Right lobe of liver (tissue), 6 donors: ENCODE data around the gene POLR2C. TPM values are rescaled to one million over a fixed set of nuclear protein-coding genes. Genes with fewer than 3 reads are reported as not detected.
A peak's percentile ranks its signal among the peaks of the same experiment; 100 is the strongest.

ENCODE experiments used
- ATAC-seq, 4 donors: fragments of 200-7000 bp; cut with Tn5 transposase; one replicate each; pipeline ENCODE4 v1.9.1; 2020; ENCODE audit warnings: mild to moderate bottlenecking in 4 of 4, moderate library complexity in 4 of 4
- DNase-seq, 3 donors: peaks; one replicate each; pipeline ENCODE4 v3.0.0-alpha.2; 2020
- H3K27ac ChIP-seq, 3 donors: fragments of 200-600 bp; one replicate each; pipeline ENCODE4 v1.8.0; 2022
- H3K27me3 ChIP-seq, 2 donors: fragments of 200-600 bp; one replicate each; pipeline ENCODE4 v1.8.0; 2022
- H3K36me3 ChIP-seq, 4 donors: fragments of 200-600 bp; sonication (generic) in 1 of 4; one replicate each; pipeline versions ENCODE4 v1.5.1 to v1.8.0; 2017 to 2022; ENCODE audit warnings: control low read depth in 1 of 4
- H3K4me1 ChIP-seq, 4 donors: fragments of 200-600 bp; sonication (generic) in 1 of 4; one replicate each; pipeline versions ENCODE4 v1.5.1 to v1.8.0; 2017 to 2022; ENCODE audit warnings: control low read depth in 1 of 4
- H3K4me3 ChIP-seq, 3 donors: fragments of 200-600 bp; one replicate each; pipeline ENCODE4 v1.8.0; 2022
- H3K9me3 ChIP-seq, 4 donors: fragments of 200-600 bp; sonication (generic) in 1 of 4; one replicate each; pipeline versions ENCODE4 v1.5.1 to v1.8.0; 2017 to 2022; ENCODE audit warnings: control low read depth in 1 of 4
- CTCF ChIP-seq, 4 donors: fragments of 200-600 bp in 3 of 4; fragments of 450-650 bp in 1 of 4; IDR thresholded peaks; one replicate each; pipeline versions ENCODE4 v1.5.1 to v1.8.0; 2016 to 2022; ENCODE audit warnings: antibody characterized with exemption in 4 of 4, mild to moderate bottlenecking in 2 of 4
- POLR2A ChIP-seq: fragments of 450-650 bp; IDR thresholded peaks from one replicate; pipeline ENCODE4 v1.6.1; 2017; ENCODE audit warnings: antibody characterized with exemption, mild to moderate bottlenecking
- WGBS: methylation state at CpG from one replicate; pipeline ENCODE4 v1.1.6; 2018; ENCODE audit warnings: low coverage, low lambda C conversion rate; ENCODE audit not compliant: insufficient coverage; ENCODE audit errors: missing lambda C conversion rate; 5-methylcytosine and 5-hydroxymethylcytosine counted together
- intact Hi-C, 2 donors: fragments of 100-400 bp; cut with DNase I; formaldehyde crosslinking; loops; one replicate each; pipeline versions ENCODE4 v1.11.2 to v1.14.1; 2022
- total RNA-seq, 6 experiments: library from RNA; depleted of rRNA in 2 of 6; stranded (reverse); fragments of >200 nt in 2 of 6; fragmentation: NEBNext Ultra II Directional in 3 of 6; extraction: Animal tissue kit (Norgen Biotek cat#: 25700) in 3 of 6; gene quantifications; one replicate each; pipeline versions ENCODE4 v1.1.0 to v1.2.4, GENCODE V29; 2016 to 2023
- donor health status: DM: no; HTN: yes; CAD: no.
- donor health status: DM: no; HTN: no; CAD: no.
- donor health status: DM: no; HTN: no; CAD: no.
- donor health status: DM: no; HTN: yes; CAD: no.
- donor health status: DM: no; HTN: yes; CAD: no.

POLR2C gene
- total RNA-seq, 6 experiments from 2014 or later = 27.7 to 70.2 (median 35.4) TPM

GRCh38 chr16:57507136-57508034 is 44.9 kb downstream of the POLR2C start:
- no peak overlapping the region for H3K27ac ChIP-seq
- ATAC-seq (peak in 3 of 4 donors; percentile 10 to 44 (median 28)), DNase-seq (peak in 1 of 3 donors; percentile 40)
- peaks cover 0 to 5% (median 0%) of the 10 kb centered on the region in 4 donors for H3K4me1 ChIP-seq
- 64% methylated on average over 3 of the region's 13 CpGs for WGBS
- TF ChIP-seq POLR2A = no peak
- intact Hi-C loops = no loop called here
- no peak overlapping the region for H3K4me3 ChIP-seq
- no peaks in the 10 kb centered on the region for H3K27me3 ChIP-seq
- H3K36me3 ChIP-seq = no peaks in the 10 kb centered on the region
- no peaks in the 10 kb centered on the region for H3K9me3 ChIP-seq

- Histone ChIP-seq H3K4me3 (no peak overlapping the region), H3K36me3 (no peaks in the 10 kb centered on the region), H3K9me3 (no peaks in the 10 kb centered on the region), H3K27me3 (no peaks in the 10 kb centered on the region), H3K27ac (no peak overlapping the region), H3K4me1 (peaks cover 0 to 5% (median 0%) of the 10 kb centered on the region in 4 donors)
- intact Hi-C loops = no loop called here
- no CpG with 5 or more reads among the region's 3 CpGs for WGBS
- no peak for TF ChIP-seq POLR2A
- TF ChIP-seq CTCF (IDR thresholded peaks at IDR 0.05) = no peak
- ATAC-seq (no peak), DNase-seq (peak in 1 of 3 donors; percentile 28)
These were observed 45.6 kb downstream of the POLR2C start for GRCh38 chr16:57508035-57508425.

- Histone ChIP-seq H3K9me3 (no peaks in the 10 kb centered on the region), H3K4me1 (peaks cover 0 to 5% (median 0%) of the 10 kb centered on the region in 4 donors), H3K27ac (no peak overlapping the region), H3K4me3 (no peak overlapping the region), H3K27me3 (no peaks in the 10 kb centered on the region), H3K36me3 (no peaks in the 10 kb centered on the region)
- 72% methylated on average over 2 of the region's 12 CpGs for WGBS
- TF ChIP-seq CTCF (IDR thresholded peaks at IDR 0.05) = no peak
- TF ChIP-seq POLR2A = no peak
- intact Hi-C loops = no loop called here
- DNase-seq (peak in 1 of 3 donors; percentile 39), ATAC-seq (no peak)
These were observed 46.9 kb downstream of the POLR2C start for GRCh38 chr16:57509231-57509923.

- H3K27ac ChIP-seq = no peak overlapping the region
- peak in 3 of 4 donors; percentile 33 to 52 (median 40) for ATAC-seq
- H3K27me3 ChIP-seq = no peaks in the 10 kb centered on the region
- 51% methylated on average over 4 of the region's 10 CpGs for WGBS
- intact Hi-C loops = loop anchor here (10.0 kb wide), 5 partner anchors 45 to 205 kb away; partner anchors contain the start of gene POLR2C (in 1 of the 2)
- H3K9me3 ChIP-seq = no peaks in the 10 kb centered on the region
- peaks cover 0 to 5% (median 0%) of the 10 kb centered on the region in 4 donors for H3K4me1 ChIP-seq
- H3K36me3 ChIP-seq = no peaks in the 10 kb centered on the region
- TF ChIP-seq POLR2A (no peak), CTCF (IDR thresholded peaks at IDR 0.05) (no peak)
- peak in 1 of 3 donors; percentile 53 for DNase-seq
- no peak overlapping the region for H3K4me3 ChIP-seq
These were observed 47.8 kb downstream of the POLR2C start for GRCh38 chr16:57510016-57510871.
